ENCODE results near the gene ZNF865.

Gene ZNF865

GRCh38 chr19:55586976-55587668 lies 18.3 kb upstream of the ZNF865 start:
- DNase-seq (ENCODE audit: low spot score) = peak; percentile 97

GRCh38 chr19:55588738-55589137 lies 16.7 kb upstream of the ZNF865 start:
- DNase-seq (ENCODE audit: low spot score) = no peak

GRCh38 chr19:55590109-55590508 lies 15.3 kb upstream of the ZNF865 start:
- DNase-seq (ENCODE audit: low spot score) = no peak

- DNase-seq (ENCODE audit: low spot score) = peak; percentile 48
These were observed 14.8 kb upstream of the ZNF865 start for GRCh38 chr19:55590617-55591016.

GRCh38 chr19:55591555-55591954 lies 13.9 kb upstream of the ZNF865 start:
- peak; percentile 49 for DNase-seq (ENCODE audit: low spot score)

GRCh38 chr19:55592391-55593090 lies 12.9 kb upstream of the ZNF865 start:
- DNase-seq (ENCODE audit: low spot score) = no peak

GRCh38 chr19:55593096-55593772 lies 12.2 kb upstream of the ZNF865 start:
- no peak for DNase-seq (ENCODE audit: low spot score)

GRCh38 chr19:55594996-55595545 lies 10.4 kb upstream of the ZNF865 start:
- DNase-seq (ENCODE audit: low spot score) = no peak

GRCh38 chr19:55596304-55596703 lies 9.1 kb upstream of the ZNF865 start:
- DNase-seq (ENCODE audit: low spot score) = no peak

- no peak for DNase-seq (ENCODE audit: low spot score)
These were observed 7.9 kb upstream of the ZNF865 start for GRCh38 chr19:55597501-55597921.

GRCh38 chr19:55598034-55598433 lies 7.4 kb upstream of the ZNF865 start:
- DNase-seq (ENCODE audit: low spot score) = no peak

- DNase-seq (ENCODE audit: low spot score) = peak; percentile 95
These were observed 6.6 kb upstream of the ZNF865 start for GRCh38 chr19:55598719-55599467.

- DNase-seq (ENCODE audit: low spot score) = peak; percentile 99
These were observed 6.0 kb upstream of the ZNF865 start, which contains the start of gene FIZ1 for GRCh38 chr19:55599468-55599841. Gene FIZ1, minus strand, starts transcription at chr19:55599517. Its CDS starts 1,652 bp downstream, at chr19:55597865.

- DNase-seq (ENCODE audit: low spot score) = peak; percentile 96
These were observed 5.4 kb upstream of the ZNF865 start, which contains the start of gene ZNF524 for GRCh38 chr19:55599842-55600661. Gene ZNF524, plus strand, starts transcription at chr19:55600288. Its CDS starts 1,825 bp downstream, at chr19:55602113.

- no peak for DNase-seq (ENCODE audit: low spot score)
These were observed 4.8 kb upstream of the ZNF865 start for GRCh38 chr19:55600662-55601028.

- no peak for DNase-seq (ENCODE audit: low spot score)
These were observed 4.4 kb upstream of the ZNF865 start for GRCh38 chr19:55601084-55601483.

GRCh38 chr19:55602104-55603001 lies 3.1 kb upstream of the ZNF865 start:
- DNase-seq (ENCODE audit: low spot score) = no peak

GRCh38 chr19:55603115-55603514 lies 2.3 kb upstream of the ZNF865 start:
- DNase-seq (ENCODE audit: low spot score) = no peak

- DNase-seq (ENCODE audit: low spot score) = no peak
These were observed 1.7 kb upstream of the ZNF865 start for GRCh38 chr19:55603581-55604292.
